Uterus (tissue), 2 donors: ENCODE data around the gene HLCS.

Experiments used
- CTCF ChIP-seq, 4 experiments: fragments of 200-600 bp in 2 of 4; fragments of 450-650 bp in 2 of 4; sonication (generic) in 2 of 4; IDR thresholded peaks; one replicate each; pipeline ENCODE4 v1.5.1; 2016 to 2019; ENCODE audit warnings: antibody characterized with exemption in 4 of 4, mild to moderate bottlenecking in 2 of 4, moderate library complexity in 1 of 4
- POLR2A ChIP-seq, 2 donors: fragments of 450-650 bp; IDR thresholded peaks; one replicate each; pipeline ENCODE4 v1.6.1; 2016; ENCODE audit warnings: antibody characterized with exemption in 2 of 2, mild to moderate bottlenecking in 1 of 2, moderate library complexity in 1 of 2

GRCh38 chr21:36813052-36813451 is 153.4 kb downstream of the HLCS start:
- TF ChIP-seq CTCF (IDR thresholded peaks at IDR 0.05) (no peak), POLR2A (IDR thresholded peaks at IDR 0.05) (no peak)
